SK-N-SH (cell line): ENCODE results near the gene BTG2.

Experiments used
- CTCF ChIP-seq: fragments of 200-600 bp; sonication (generic); IDR thresholded peaks from 2 replicates; pipeline ENCODE4 v1.6.1; 2017; ENCODE audit warnings: antibody characterized with exemption, mild to moderate bottlenecking, moderate library complexity
- EZH2phosphoT487 ChIP-seq: fragments of 200-600 bp; sonication (generic); IDR thresholded peaks from 2 replicates; pipeline ENCODE4 v1.6.1; 2017; ENCODE audit warnings: low read depth, mixed run types, mild to moderate bottlenecking, antibody characterized with exemption, moderate library complexity, borderline replicate concordance
- JUND ChIP-seq: IDR thresholded peaks from 2 replicates; pipeline ENCODE4 v1.4.0; 2012
- MXI1 ChIP-seq: IDR thresholded peaks from 2 replicates; pipeline ENCODE4 v1.6.1; 2012; ENCODE audit warnings: mild to moderate bottlenecking, low read depth, low read length, improper control_type of control experiment
- POLR2AphosphoS5 ChIP-seq: IDR thresholded peaks from 2 replicates; pipeline ENCODE4 v1.6.1; 2012; ENCODE audit warnings: low read depth, low read length
- RAD21 ChIP-seq: IDR thresholded peaks from 2 replicates; pipeline ENCODE4 v1.6.1; 2012; ENCODE audit warnings: mild to moderate bottlenecking, low read length
- SIN3A ChIP-seq: IDR thresholded peaks from 2 replicates; pipeline ENCODE4 v1.6.1; 2012; ENCODE audit warnings: low read depth, mild to moderate bottlenecking, low read length, moderate library complexity, borderline replicate concordance
- SMC3 ChIP-seq: IDR thresholded peaks from 2 replicates; pipeline ENCODE4 v1.6.1; 2012; ENCODE audit warnings: low read depth, low read length, improper control_type of control experiment
- YY1 ChIP-seq: IDR thresholded peaks from 2 replicates; pipeline ENCODE4 v1.4.0; 2012; ENCODE audit warnings: low read depth, mild to moderate bottlenecking
- TF ChIP-seq, protein P1 (sequence below): IDR thresholded peaks from 2 replicates; pipeline ENCODE4 v1.6.1; 2012; ENCODE audit warnings: mild to moderate bottlenecking, low read depth, low read length, moderate library complexity
- TF ChIP-seq, protein P2 (sequence below): IDR thresholded peaks from 2 replicates; pipeline ENCODE4 v1.4.0; 2012; ENCODE audit warnings: low read depth, borderline replicate concordance

DNA sequence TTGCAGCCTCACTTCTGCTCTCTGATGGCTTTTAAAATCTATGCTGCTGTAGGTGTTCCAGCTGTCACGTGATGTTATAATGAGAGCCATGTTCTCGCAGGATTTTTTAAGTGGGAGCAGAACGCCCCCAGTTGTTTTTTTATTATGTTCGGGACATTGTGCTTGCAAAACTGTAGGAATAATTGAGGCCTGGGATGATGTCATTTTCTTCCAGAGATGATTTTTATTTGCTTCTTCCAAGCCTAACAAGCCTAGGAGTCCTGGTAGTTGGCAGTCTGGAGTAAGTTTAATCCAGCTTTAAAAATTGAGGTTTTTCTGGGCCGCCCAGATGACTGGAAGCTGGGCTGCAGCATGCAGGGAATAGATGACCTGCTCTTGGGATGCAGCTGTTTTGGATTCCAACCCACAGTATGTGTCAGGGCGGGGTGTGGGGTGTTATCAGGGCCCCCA lies 41.2 kb upstream of the BTG2 start:
- TF ChIP-seq SIN3A (no peak), CTCF (no peak), JUND (no peak), RAD21 (no peak), SMC3 (no peak), POLR2AphosphoS5 (no peak), YY1 (no peak), EZH2phosphoT487 (no peak), MXI1 (no peak)
- TF ChIP-seq, protein P1, sequence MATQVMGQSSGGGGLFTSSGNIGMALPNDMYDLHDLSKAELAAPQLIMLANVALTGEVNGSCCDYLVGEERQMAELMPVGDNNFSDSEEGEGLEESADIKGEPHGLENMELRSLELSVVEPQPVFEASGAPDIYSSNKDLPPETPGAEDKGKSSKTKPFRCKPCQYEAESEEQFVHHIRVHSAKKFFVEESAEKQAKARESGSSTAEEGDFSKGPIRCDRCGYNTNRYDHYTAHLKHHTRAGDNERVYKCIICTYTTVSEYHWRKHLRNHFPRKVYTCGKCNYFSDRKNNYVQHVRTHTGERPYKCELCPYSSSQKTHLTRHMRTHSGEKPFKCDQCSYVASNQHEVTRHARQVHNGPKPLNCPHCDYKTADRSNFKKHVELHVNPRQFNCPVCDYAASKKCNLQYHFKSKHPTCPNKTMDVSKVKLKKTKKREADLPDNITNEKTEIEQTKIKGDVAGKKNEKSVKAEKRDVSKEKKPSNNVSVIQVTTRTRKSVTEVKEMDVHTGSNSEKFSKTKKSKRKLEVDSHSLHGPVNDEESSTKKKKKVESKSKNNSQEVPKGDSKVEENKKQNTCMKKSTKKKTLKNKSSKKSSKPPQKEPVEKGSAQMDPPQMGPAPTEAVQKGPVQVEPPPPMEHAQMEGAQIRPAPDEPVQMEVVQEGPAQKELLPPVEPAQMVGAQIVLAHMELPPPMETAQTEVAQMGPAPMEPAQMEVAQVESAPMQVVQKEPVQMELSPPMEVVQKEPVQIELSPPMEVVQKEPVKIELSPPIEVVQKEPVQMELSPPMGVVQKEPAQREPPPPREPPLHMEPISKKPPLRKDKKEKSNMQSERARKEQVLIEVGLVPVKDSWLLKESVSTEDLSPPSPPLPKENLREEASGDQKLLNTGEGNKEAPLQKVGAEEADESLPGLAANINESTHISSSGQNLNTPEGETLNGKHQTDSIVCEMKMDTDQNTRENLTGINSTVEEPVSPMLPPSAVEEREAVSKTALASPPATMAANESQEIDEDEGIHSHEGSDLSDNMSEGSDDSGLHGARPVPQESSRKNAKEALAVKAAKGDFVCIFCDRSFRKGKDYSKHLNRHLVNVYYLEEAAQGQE = no peak
- TF ChIP-seq, protein P2, sequence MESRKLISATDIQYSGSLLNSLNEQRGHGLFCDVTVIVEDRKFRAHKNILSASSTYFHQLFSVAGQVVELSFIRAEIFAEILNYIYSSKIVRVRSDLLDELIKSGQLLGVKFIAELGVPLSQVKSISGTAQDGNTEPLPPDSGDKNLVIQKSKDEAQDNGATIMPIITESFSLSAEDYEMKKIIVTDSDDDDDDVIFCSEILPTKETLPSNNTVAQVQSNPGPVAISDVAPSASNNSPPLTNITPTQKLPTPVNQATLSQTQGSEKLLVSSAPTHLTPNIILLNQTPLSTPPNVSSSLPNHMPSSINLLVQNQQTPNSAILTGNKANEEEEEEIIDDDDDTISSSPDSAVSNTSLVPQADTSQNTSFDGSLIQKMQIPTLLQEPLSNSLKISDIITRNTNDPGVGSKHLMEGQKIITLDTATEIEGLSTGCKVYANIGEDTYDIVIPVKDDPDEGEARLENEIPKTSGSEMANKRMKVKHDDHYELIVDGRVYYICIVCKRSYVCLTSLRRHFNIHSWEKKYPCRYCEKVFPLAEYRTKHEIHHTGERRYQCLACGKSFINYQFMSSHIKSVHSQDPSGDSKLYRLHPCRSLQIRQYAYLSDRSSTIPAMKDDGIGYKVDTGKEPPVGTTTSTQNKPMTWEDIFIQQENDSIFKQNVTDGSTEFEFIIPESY = no peak
